ENCODE results near the gene PPP2R5A.

The PPP2R5A gene

DNA sequence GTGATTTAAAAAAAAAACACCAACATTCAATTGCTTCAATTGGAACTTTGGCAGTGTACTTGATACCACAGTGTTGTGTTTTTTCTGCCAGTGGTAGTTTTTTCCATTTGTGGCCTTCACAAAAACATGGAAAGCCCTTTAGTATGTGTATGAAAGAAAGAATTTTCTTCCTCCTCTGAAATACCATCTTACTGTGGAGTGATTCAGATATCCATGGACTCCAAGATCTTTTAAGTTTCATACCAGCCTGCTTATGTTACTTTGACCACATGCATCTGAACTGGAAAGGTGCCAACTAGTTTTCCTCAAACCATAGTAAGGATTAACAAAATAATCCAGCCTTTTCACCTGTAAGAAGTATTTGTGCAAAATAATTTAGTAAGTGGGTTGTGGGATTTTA is 3.4 kb downstream of the PPP2R5A start:
- no peak overlapping the region for H2AK5ac ChIP-seq (ENCODE audit: low read length)
- no peak overlapping the region for H3K9ac ChIP-seq (ENCODE audit: low read length)
- H3K4me1 ChIP-seq (ENCODE audit: control insufficient read depth, low read depth, low read length), result peaks cover 4% of the 10 kb centered on the region
- H2BK15ac ChIP-seq (replicated peaks; ENCODE audit: low read depth), result no peak overlapping the region
- H3K18ac ChIP-seq (ENCODE audit: low read length), result no peak overlapping the region
- no peak overlapping the region for H3K27ac ChIP-seq (ENCODE audit: low read depth, low read length)
- no peak overlapping the region for H2BK120ac ChIP-seq (ENCODE audit: low read depth, low read length)
- H4K5ac ChIP-seq (ENCODE audit: low read length), result no peak overlapping the region
- H3K4me3 ChIP-seq (ENCODE audit: low read length), result no peak overlapping the region
- no peak overlapping the region for H3K23ac ChIP-seq (ENCODE audit: low read length)
- peaks cover 19% of the 10 kb centered on the region for H3K79me2 ChIP-seq (ENCODE audit: control insufficient read depth, insufficient read depth, low read length)
- no peaks in the 10 kb centered on the region for H3K36me3 ChIP-seq (ENCODE audit: control insufficient read depth, insufficient read depth, low read length)
- DNase-seq, result no peak
- no peak overlapping the region for H3K4me2 ChIP-seq (ENCODE audit: low read length)
- no peak overlapping the region for H3K56ac ChIP-seq (ENCODE audit: low read length)
- no peak overlapping the region for H3K4ac ChIP-seq (ENCODE audit: low read depth, low read length)
- H4K8ac ChIP-seq (ENCODE audit: low read depth, low read length), result no peak overlapping the region
- H2BK5ac ChIP-seq (ENCODE audit: low read length), result no peak overlapping the region
- H3K27me3 ChIP-seq (ENCODE audit: insufficient read depth, low read length, poor library complexity), result no peaks in the 10 kb centered on the region
- peaks cover 5% of the 10 kb centered on the region for H3K79me1 ChIP-seq (ENCODE audit: low read length)

DNA sequence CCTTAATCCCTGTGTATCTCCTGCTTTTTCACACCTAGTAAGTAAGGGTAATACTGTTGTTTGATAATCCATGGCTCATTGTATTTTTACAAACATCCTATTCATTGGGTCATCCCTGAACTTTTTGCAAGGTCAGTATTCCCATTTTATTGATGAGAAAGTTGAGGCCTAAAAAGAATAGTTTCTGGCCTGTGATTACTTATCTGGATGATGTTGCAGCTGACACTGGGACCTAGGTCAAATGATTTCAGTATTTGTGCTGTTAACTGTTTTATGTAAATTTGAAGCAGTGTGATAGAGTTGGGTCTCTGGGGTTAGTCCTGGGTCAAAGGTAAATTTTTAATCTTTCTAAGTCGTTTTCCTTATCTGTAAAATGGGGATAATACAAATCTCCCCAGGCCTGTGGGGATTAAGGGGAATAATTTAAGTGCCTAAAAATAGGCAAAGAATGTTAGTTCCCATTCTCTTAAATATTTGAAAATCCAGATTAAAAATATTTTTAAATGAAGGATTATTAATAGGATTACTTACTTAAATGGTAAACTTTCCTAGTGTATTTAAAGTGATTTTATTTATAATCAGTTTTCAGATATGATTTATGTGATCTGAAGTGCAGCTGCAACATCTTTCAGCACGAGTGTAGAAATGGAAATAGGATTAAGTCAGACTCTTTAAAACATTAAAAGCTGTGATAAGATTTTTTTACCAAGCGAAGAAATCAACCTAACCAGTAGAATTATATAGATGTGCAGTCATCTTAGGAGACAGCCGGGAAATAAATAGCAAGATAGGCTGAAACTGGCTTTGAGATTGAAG is 4.3 kb downstream of the PPP2R5A start:
- no peak overlapping the region for H3K27ac ChIP-seq (ENCODE audit: low read depth, low read length)
- no peak overlapping the region for H3K4ac ChIP-seq (ENCODE audit: low read depth, low read length)
- DNase-seq, result no peak
- no peak overlapping the region for H3K18ac ChIP-seq (ENCODE audit: low read length)
- H2BK5ac ChIP-seq (ENCODE audit: low read length), result no peak overlapping the region
- H3K4me2 ChIP-seq (ENCODE audit: low read length), result no peak overlapping the region
- H3K79me1 ChIP-seq (ENCODE audit: low read length), result peaks cover 5% of the 10 kb centered on the region
- H2BK120ac ChIP-seq (ENCODE audit: low read depth, low read length), result no peak overlapping the region
- no peaks in the 10 kb centered on the region for H3K27me3 ChIP-seq (ENCODE audit: insufficient read depth, low read length, poor library complexity)
- H3K4me3 ChIP-seq (ENCODE audit: low read length), result no peak overlapping the region
- H3K79me2 ChIP-seq (ENCODE audit: control insufficient read depth, insufficient read depth, low read length), result peaks cover 19% of the 10 kb centered on the region
- H3K23ac ChIP-seq (ENCODE audit: low read length), result no peak overlapping the region
- H3K36me3 ChIP-seq (ENCODE audit: control insufficient read depth, insufficient read depth, low read length), result no peaks in the 10 kb centered on the region
- H3K9ac ChIP-seq (ENCODE audit: low read length), result no peak overlapping the region
- H3K4me1 ChIP-seq (ENCODE audit: control insufficient read depth, low read depth, low read length), result peaks cover 4% of the 10 kb centered on the region
- no CpG with 5 or more reads among the region's 4 CpGs for WGBS (ENCODE audit: extremely low coverage, insufficient coverage, low lambda C conversion rate)
- H3K56ac ChIP-seq (ENCODE audit: low read length), result no peak overlapping the region
- no peak overlapping the region for H2AK5ac ChIP-seq (ENCODE audit: low read length)
- no peak overlapping the region for H2BK15ac ChIP-seq (replicated peaks; ENCODE audit: low read depth)
- no peak overlapping the region for H4K8ac ChIP-seq (ENCODE audit: low read depth, low read length)
- no peak overlapping the region for H4K5ac ChIP-seq (ENCODE audit: low read length)

DNA sequence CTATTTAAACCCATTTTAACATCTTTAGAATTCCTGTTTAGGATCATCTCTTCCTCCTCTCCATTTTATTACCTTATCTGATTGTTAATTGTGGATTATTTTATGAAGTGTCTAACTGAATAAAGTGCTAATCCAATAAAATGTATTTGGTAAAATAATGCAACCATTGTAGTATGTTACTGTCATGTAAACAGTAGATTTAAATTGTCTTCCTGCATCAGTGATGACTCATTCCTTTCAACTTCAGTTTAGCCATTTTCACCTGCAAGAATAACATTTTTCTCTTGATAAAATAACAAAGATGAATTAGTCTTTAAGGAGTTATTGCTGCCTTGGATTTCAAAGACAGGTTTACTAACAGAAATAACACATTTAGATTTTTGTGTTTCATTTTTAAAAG is 5.4 kb downstream of the PPP2R5A start:
- H3K79me2 ChIP-seq (ENCODE audit: control insufficient read depth, insufficient read depth, low read length), result peaks cover 25% of the 10 kb centered on the region
- H3K79me1 ChIP-seq (ENCODE audit: low read length), result peaks cover 12% of the 10 kb centered on the region
- no peak overlapping the region for H3K4me2 ChIP-seq (ENCODE audit: low read length)
- no peak overlapping the region for H3K27ac ChIP-seq (ENCODE audit: low read depth, low read length)
- no peak overlapping the region for H2BK5ac ChIP-seq (ENCODE audit: low read length)
- no peak overlapping the region for H2BK15ac ChIP-seq (replicated peaks; ENCODE audit: low read depth)
- H3K18ac ChIP-seq (ENCODE audit: low read length), result no peak overlapping the region
- no peak overlapping the region for H4K5ac ChIP-seq (ENCODE audit: low read length)
- H3K4me3 ChIP-seq (ENCODE audit: low read length), result no peak overlapping the region
- no peak overlapping the region for H3K56ac ChIP-seq (ENCODE audit: low read length)
- DNase-seq, result no peak
- H3K4ac ChIP-seq (ENCODE audit: low read depth, low read length), result no peak overlapping the region
- no peaks in the 10 kb centered on the region for H3K36me3 ChIP-seq (ENCODE audit: control insufficient read depth, insufficient read depth, low read length)
- no peak overlapping the region for H3K9ac ChIP-seq (ENCODE audit: low read length)
- peaks cover 7% of the 10 kb centered on the region for H3K4me1 ChIP-seq (ENCODE audit: control insufficient read depth, low read depth, low read length)
- no peaks in the 10 kb centered on the region for H3K27me3 ChIP-seq (ENCODE audit: insufficient read depth, low read length, poor library complexity)
- no peak overlapping the region for H4K8ac ChIP-seq (ENCODE audit: low read depth, low read length)
- no peak overlapping the region for H3K23ac ChIP-seq (ENCODE audit: low read length)
- H2AK5ac ChIP-seq (ENCODE audit: low read length), result no peak overlapping the region
- H2BK120ac ChIP-seq (ENCODE audit: low read depth, low read length), result no peak overlapping the region

DNA sequence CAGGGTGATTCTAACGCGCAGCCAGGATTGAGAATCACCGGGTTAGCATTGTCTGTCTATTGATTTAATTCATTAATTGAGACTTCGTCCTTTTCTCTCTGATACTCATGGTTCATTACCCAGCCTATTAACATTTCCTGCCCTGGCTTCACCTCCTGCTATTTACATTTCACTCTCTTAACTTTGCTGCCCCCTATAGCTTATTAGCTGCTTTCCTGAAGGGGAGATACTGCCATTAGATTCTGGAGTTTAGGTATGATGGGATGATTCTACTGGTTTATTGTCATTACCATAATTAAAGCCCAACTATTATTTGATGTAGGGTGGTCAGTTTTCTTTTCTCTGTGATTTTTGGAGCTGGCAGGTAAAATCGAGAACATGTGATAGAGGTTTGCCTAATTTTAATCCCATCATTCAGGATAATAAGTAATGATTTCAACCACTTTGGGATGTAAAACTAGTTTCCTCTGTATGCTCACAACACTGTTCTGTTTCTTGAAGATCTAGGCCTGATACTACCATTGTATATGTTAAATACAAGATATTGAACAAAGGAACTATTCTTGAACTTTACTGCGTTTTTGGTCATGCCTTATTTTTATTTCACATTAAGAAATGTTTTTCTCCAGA is 6.4 kb downstream of the PPP2R5A start:
- Histone ChIP-seq H3K4ac (ENCODE audit: low read depth, low read length) (no peak overlapping the region), H3K79me1 (ENCODE audit: low read length) (peaks cover 16% of the 10 kb centered on the region), H3K4me2 (ENCODE audit: low read length) (no peak overlapping the region), H4K5ac (ENCODE audit: low read length) (no peak overlapping the region), H2BK5ac (ENCODE audit: low read length) (no peak overlapping the region), H3K56ac (ENCODE audit: low read length) (no peak overlapping the region), H3K79me2 (ENCODE audit: control insufficient read depth, insufficient read depth, low read length) (peaks cover 27% of the 10 kb centered on the region), H4K8ac (ENCODE audit: low read depth, low read length) (no peak overlapping the region), H2BK15ac (replicated peaks; ENCODE audit: low read depth) (no peak overlapping the region), H3K18ac (ENCODE audit: low read length) (no peak overlapping the region), H3K9ac (ENCODE audit: low read length) (no peak overlapping the region), H3K36me3 (ENCODE audit: control insufficient read depth, insufficient read depth, low read length) (no peaks in the 10 kb centered on the region), H3K4me3 (ENCODE audit: low read length) (no peak overlapping the region), H3K23ac (ENCODE audit: low read length) (no peak overlapping the region), H3K27me3 (ENCODE audit: insufficient read depth, low read length, poor library complexity) (no peaks in the 10 kb centered on the region), H2AK5ac (ENCODE audit: low read length) (no peak overlapping the region), H3K27ac (ENCODE audit: low read depth, low read length) (no peak overlapping the region), H3K4me1 (ENCODE audit: control insufficient read depth, low read depth, low read length) (peaks cover 8% of the 10 kb centered on the region), H2BK120ac (ENCODE audit: low read depth, low read length) (no peak overlapping the region)
- DNase-seq, result peak; percentile 83
- no CpG with 5 or more reads among the region's 6 CpGs for WGBS (ENCODE audit: extremely low coverage, insufficient coverage, low lambda C conversion rate)

DNA sequence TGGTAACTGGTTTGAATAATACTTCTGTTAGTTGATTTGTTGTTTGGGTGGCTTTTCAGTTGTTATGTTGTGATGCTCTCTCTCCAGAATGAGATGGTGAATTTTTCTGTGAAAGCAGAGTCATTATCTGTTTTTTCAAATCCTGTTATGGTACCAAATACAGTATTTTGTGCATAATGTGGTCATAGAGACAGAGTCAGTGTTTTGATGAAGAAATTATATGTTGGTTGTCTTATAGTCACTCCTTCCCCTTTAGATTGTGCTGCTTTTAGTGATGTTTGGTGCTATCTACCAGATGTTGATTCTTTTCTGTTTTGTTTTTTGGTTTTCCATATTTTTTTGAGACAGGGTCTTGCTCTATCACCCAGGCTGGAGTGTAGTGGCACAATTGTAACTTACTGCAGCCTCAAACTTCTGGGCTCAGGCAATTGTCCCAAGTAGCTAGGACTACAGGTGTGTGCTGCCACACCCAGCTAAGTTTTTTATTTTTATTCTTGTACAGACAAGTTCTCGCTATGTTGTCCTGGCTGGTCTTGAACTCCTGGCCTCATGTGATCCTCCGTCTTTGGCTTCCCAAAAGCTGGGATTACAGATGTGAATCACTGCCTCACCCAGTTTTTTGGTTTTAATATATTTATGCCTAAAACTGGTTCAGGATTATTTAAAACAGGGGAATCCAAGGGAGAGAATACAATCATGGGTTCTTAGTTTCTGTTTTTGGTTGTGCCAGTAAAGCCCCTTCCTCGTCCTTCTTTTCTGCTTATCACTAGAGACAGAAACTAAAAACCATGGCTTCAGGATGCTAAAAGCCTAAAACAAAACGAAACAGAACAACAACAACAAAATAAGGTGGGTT is 7.3 kb downstream of the PPP2R5A start:
- no peak overlapping the region for H3K4me2 ChIP-seq (ENCODE audit: low read length)
- no peak overlapping the region for H2BK120ac ChIP-seq (ENCODE audit: low read depth, low read length)
- WGBS (ENCODE audit: extremely low coverage, insufficient coverage, low lambda C conversion rate), result no CpG with 5 or more reads among the region's 4 CpGs
- H3K27me3 ChIP-seq (ENCODE audit: insufficient read depth, low read length, poor library complexity), result no peaks in the 10 kb centered on the region
- H3K18ac ChIP-seq (ENCODE audit: low read length), result no peak overlapping the region
- no peaks in the 10 kb centered on the region for H3K36me3 ChIP-seq (ENCODE audit: control insufficient read depth, insufficient read depth, low read length)
- H4K5ac ChIP-seq (ENCODE audit: low read length), result no peak overlapping the region
- no peak overlapping the region for H3K23ac ChIP-seq (ENCODE audit: low read length)
- H3K27ac ChIP-seq (ENCODE audit: low read depth, low read length), result no peak overlapping the region
- no peak overlapping the region for H2AK5ac ChIP-seq (ENCODE audit: low read length)
- H3K4me1 ChIP-seq (ENCODE audit: control insufficient read depth, low read depth, low read length), result peaks cover 6% of the 10 kb centered on the region
- peaks cover 12% of the 10 kb centered on the region for H3K79me1 ChIP-seq (ENCODE audit: low read length)
- no peak overlapping the region for H2BK5ac ChIP-seq (ENCODE audit: low read length)
- H3K79me2 ChIP-seq (ENCODE audit: control insufficient read depth, insufficient read depth, low read length), result peaks cover 23% of the 10 kb centered on the region
- no peak overlapping the region for H4K8ac ChIP-seq (ENCODE audit: low read depth, low read length)
- no peak overlapping the region for H3K4ac ChIP-seq (ENCODE audit: low read depth, low read length)
- no peak overlapping the region for H3K9ac ChIP-seq (ENCODE audit: low read length)
- DNase-seq, result no peak
- H2BK15ac ChIP-seq (replicated peaks; ENCODE audit: low read depth), result no peak overlapping the region
- H3K4me3 ChIP-seq (ENCODE audit: low read length), result no peak overlapping the region
- H3K56ac ChIP-seq (ENCODE audit: low read length), result no peak overlapping the region

All from mesendoderm (in vitro differentiated cells).